Measurements from ENCODE around the gene SKP1.

GRCh38 chr5:134128648-134128995, 48.1 kb downstream of the SKP1 start:
- no peak for TF ChIP-seq CTCF (conservative IDR thresholded peaks at IDR 0.05; ENCODE audit: low read depth, low read length)
- TF ChIP-seq EZH2 (IDR thresholded peaks at IDR 0.05; ENCODE audit: low read length, unreplicated experiment) = no peak

All from PC-3 (cell line).